Measurements from ENCODE around the gene RNF19B. TPM values are rescaled to one million over a fixed set of nuclear protein-coding genes. Genes with fewer than 3 reads are reported as not detected.

The RNF19B gene
- polyA plus RNA-seq, 2 of the 4 experiments (the other 2 are of a cell fraction) = 9.9 to 22.6 TPM

DNA sequence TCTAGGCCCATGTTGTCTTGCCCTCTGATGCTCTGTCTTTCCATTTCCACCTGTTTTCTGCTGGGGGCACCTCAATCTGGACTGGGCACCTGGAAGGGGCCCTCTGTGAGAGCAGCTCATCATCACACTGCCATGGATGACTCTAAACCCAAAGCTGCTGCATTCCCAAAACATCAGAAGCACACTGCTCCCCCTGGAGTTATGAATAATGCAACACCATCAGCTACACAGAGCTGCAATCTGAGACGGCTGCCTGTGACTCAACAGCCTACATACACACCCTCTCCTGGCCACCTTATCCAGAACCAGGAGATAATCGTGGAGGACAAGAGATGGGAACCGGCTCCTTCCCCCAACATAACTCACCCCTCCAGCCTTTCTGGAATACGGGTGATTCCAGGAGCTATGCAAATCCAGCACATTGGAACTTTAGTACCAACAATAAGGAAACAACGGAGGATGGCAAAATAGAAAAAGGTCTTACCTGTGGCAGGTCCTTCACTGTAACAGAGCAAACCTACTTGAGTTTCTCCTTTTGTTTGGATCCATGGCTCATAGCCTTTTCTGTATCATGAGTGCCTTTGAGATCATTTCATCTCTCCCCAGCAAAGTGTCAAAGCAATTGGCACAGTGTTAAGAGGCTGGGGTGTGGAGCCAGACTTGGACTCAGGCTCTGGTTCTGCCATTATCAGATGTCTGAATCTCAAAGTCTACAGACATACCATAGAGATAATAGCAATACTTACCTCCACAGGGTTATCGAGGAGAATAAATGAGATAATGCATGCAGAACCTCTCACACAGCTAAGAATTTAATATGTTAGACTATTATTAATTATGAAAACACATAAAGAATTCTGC lies 42.8 kb upstream of the RNF19B start:
- ChIA-PET POLR2A (interaction anchor here (1.0 to 1.3 kb wide), 4 partner anchors 15 to 74 kb away, joined by 3 to 15 read pairs (median 4); partner anchors contain the start of gene RNF19B), CTCF (interaction anchor here (0.6 to 3.8 kb wide), 37 partner anchors 8 to 487 kb away, joined by 3 to 29 read pairs (median 4); no protein-coding TSS in a partner anchor)
- TF ChIP-seq CHD4 (IDR thresholded peaks at IDR 0.05; ENCODE audit: borderline replicate concordance) (no peak), RAD21 (conservative IDR thresholded peaks at IDR 0.05 in 1 of 2, IDR thresholded peaks at IDR 0.05 in 1 of 2) (peak; percentile 59 to 67), CTCF (IDR thresholded peaks at IDR 0.05) (peak; percentile 51), SMC3 (IDR thresholded peaks at IDR 0.05) (peak; percentile 74), FOSL2 (IDR thresholded peaks at IDR 0.05) (no peak), FOSL2 (CRISPR knock-in tag; IDR thresholded peaks at IDR 0.05) (peak; percentile 58)
- Histone ChIP-seq H3K27ac (peak overlapping the region in 1 of 2 experiments; percentile 59; a peak in 1 of 6 replicates), H3K9me3 (no peaks in the 10 kb centered on the region), H3K4me2 (peak overlapping the region; percentile 51; the same call in 2 of the 3 replicates), H3K4me3 (no peak overlapping the region), H3K4me1 (peaks cover 19% of the 10 kb centered on the region)
- WGBS (ENCODE audit: missing lambda C conversion rate) = 31% methylated on average over 6 of the region's 6 CpGs
- ATAC-seq (peak; percentile 98 to 99), FAIRE-seq (no peak), DNase-seq (ENCODE audit: low read depth in 1 of 2, low spot score in 1 of 2) (peak; percentile 79 to 84)

DNA sequence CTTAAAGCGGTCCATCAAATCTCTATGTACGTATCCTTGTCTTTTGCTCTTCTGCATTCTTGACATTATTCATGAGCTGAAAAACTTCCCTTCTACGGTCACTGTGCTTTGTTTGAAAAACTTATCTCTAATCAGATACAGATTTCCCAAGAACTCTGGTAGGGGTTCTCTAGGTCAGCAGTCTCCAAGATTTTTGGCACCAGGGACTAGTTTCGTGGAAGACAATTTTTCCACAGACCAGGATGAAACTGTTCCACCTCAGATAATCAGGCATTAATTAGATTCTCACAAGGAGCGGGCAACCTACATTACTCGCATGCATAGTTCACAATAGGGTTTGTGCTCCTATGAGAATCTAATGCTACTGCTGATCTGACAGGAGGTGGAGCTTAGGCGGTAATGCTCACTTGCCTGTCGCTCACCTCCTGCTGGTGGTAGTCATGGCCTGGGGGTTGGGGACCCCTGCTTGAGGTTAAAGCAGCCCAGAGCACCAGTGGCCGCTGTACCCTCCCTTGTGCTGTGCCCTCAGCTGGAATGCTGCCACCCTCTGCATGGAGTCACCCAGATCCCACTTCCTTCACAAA lies 41.3 kb upstream of the RNF19B start:
- CTCF ChIA-PET = interaction anchor here (1.0 to 3.8 kb wide), 13 partner anchors 9 to 485 kb away, joined by 3 to 25 read pairs (median 7); no protein-coding TSS in a partner anchor
- Histone ChIP-seq H3K27ac (no peak overlapping the region), H3K9me3 (no peaks in the 10 kb centered on the region), H3K4me1 (peaks cover 19% of the 10 kb centered on the region), H3K4me3 (no peak overlapping the region), H3K4me2 (no peak overlapping the region)
- ATAC-seq (no peak), FAIRE-seq (no peak), DNase-seq (ENCODE audit: low read depth in 1 of 2, low spot score in 1 of 2) (no peak)
- WGBS (ENCODE audit: missing lambda C conversion rate) = 92% methylated on average over 7 of the region's 9 CpGs
- no peak for TF ChIP-seq FOSB (CRISPR knock-in tag; IDR thresholded peaks at IDR 0.05)
- no peak for TF ChIP-seq RFX5 (IDR thresholded peaks at IDR 0.05)
- no peak for TF ChIP-seq POLR2AphosphoS2 (conservative IDR thresholded peaks at IDR 0.05; ENCODE audit: low read length)
- POLR2A ChIA-PET = no interaction called here

DNA sequence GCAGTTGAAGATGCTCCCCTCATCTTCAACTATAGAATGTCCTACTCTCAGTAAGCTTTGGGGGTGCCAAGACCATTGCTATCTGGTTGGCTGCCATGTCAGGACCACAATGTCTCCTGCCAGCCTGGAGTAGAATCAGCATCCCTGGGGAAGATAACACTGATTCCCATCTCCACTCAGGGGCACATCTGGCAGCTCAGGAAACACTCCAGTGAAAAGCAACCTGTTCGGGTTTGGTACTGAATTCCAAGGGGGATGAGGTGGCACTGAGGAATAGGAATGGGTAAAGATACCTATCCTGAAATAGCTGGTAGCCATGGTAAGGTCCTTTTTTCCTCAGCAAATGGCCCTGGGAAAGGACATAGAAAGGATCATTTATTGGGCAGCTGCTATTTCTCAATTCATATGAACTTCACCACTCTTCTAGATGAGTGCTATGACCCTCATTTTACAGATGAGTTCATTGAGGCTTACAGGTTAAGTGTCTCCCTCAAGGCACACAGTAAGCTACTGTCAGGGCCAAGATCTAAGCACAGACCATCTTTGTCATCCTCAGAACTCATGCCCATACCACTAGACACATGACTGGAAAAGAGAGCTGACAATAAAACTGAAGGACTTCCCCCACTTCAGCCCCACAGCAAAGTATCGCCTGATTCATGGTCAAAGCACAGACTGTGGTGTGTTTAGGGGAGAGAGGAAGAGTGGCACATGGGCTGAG lies 40.7 kb upstream of the RNF19B start:
- peaks cover 19% of the 10 kb centered on the region for H3K4me1 ChIP-seq
- CTCF ChIA-PET = interaction anchor here (1.0 to 3.8 kb wide), 8 partner anchors 8 to 115 kb away, joined by 3 to 25 read pairs (median 14); no protein-coding TSS in a partner anchor
- FAIRE-seq = no peak
- ATAC-seq = no peak
- POLR2A ChIA-PET = interaction anchor here (1.0 kb wide), 1 partner anchor 12 kb away, joined by 4 read pairs; no protein-coding TSS in a partner anchor
- no peak for TF ChIP-seq PBX3 (IDR thresholded peaks at IDR 0.05)
- TF ChIP-seq ESRRA (IDR thresholded peaks at IDR 0.05; ENCODE audit: borderline replicate concordance, low read length) = no peak
- no peak for TF ChIP-seq PHF8 (IDR thresholded peaks at IDR 0.05; ENCODE audit: borderline replicate concordance, low read depth)
- H3K4me2 ChIP-seq = no peak overlapping the region
- DNase-seq (ENCODE audit: low read depth in 1 of 2, low spot score in 1 of 2) = no peak
- WGBS (ENCODE audit: missing lambda C conversion rate) = 84% methylated on average over 2 of the region's 2 CpGs
- H3K4me3 ChIP-seq = no peak overlapping the region
- H3K27ac ChIP-seq = no peak overlapping the region
- no peaks in the 10 kb centered on the region for H3K9me3 ChIP-seq
